GM23338 (cell line): ENCODE measurements around the gene GLB1L3. TPM values are rescaled to one million over a fixed set of nuclear protein-coding genes. Genes with fewer than 3 reads are reported as not detected.

ENCODE experiments used
- ATAC-seq: fragments of 200-7000 bp; cut with Tn5 transposase; 3 replicates; pipeline ENCODE4 v1.9.1; 2020
- DNase-seq: peaks from one replicate; pipeline ENCODE4 v3.0.0-alpha.2; 2015; ENCODE audit warnings: low spot score
- H2AFZ ChIP-seq: fragments of 200-600 bp; sonication (generic); 2 replicates; pipeline ENCODE4 v1.8.0; 2016; ENCODE audit warnings: antibody characterized with exemption, mild to moderate bottlenecking, moderate library complexity
- H3F3A ChIP-seq: fragments of 200-600 bp; sonication (generic); replicated peaks from 2 replicates; pipeline ENCODE4 v1.8.0; 2017; ENCODE audit warnings: antibody characterized with exemption, mixed run types, low read depth
- H3K27ac ChIP-seq: fragments of 200-600 bp; sonication (generic); 2 replicates; pipeline ENCODE4 v1.6.1; 2016; ENCODE audit warnings: low read depth
- H3K27me3 ChIP-seq: fragments of 200-600 bp; sonication (generic); 2 replicates; pipeline ENCODE4 v1.8.0; 2016; ENCODE audit warnings: mild to moderate bottlenecking, mixed run types, moderate library complexity; ENCODE audit not compliant: insufficient read depth
- H3K36me3 ChIP-seq: fragments of 200-600 bp; sonication (generic); 2 replicates; pipeline ENCODE4 v1.8.0; 2016; ENCODE audit warnings: mild to moderate bottlenecking; ENCODE audit not compliant: insufficient read depth
- H3K4me1 ChIP-seq: fragments of 200-600 bp; sonication (generic); 2 replicates; pipeline ENCODE4 v1.8.0; 2016; ENCODE audit warnings: mild to moderate bottlenecking, moderate library complexity; ENCODE audit not compliant: insufficient read depth
- H3K4me2 ChIP-seq: fragments of 200-600 bp; sonication (generic); 2 replicates; pipeline ENCODE4 v1.7.1; 2017; ENCODE audit warnings: mixed run types
- H3K4me3 ChIP-seq: fragments of 200-600 bp; sonication (generic); 2 replicates; pipeline ENCODE4 v1.6.1; 2016; ENCODE audit warnings: mixed run types
- H3K79me2 ChIP-seq: fragments of 200-600 bp; sonication (generic); replicated peaks from 2 replicates; pipeline ENCODE4 v1.8.0; 2017; ENCODE audit warnings: mild to moderate bottlenecking; ENCODE audit not compliant: insufficient read depth
- H3K9me2 ChIP-seq: fragments of 200-600 bp; sonication (generic); 2 replicates; pipeline ENCODE4 v1.8.0; 2017; ENCODE audit not compliant: insufficient read depth
- H4K20me1 ChIP-seq: fragments of 200-600 bp; sonication (generic); replicated peaks from 2 replicates; pipeline ENCODE4 v1.8.0; 2017; ENCODE audit warnings: mild to moderate bottlenecking; ENCODE audit not compliant: insufficient read depth
- H3K27ac Mint-ChIP-seq: 2 replicates; pipeline ENCODE4 v1.8.0; 2020; ENCODE audit warnings: inconsistent platforms, mild to moderate bottlenecking, moderate library complexity, mixed read lengths
- H3K27me3 Mint-ChIP-seq: 3 replicates; pipeline ENCODE4 v1.8.0; 2022; ENCODE audit warnings: low read depth, mild to moderate bottlenecking, moderate library complexity, mixed read lengths, inconsistent platforms; ENCODE audit not compliant: insufficient read depth, poor library complexity
- H3K36me3 Mint-ChIP-seq: 3 replicates; pipeline ENCODE4 v1.8.0; 2021; ENCODE audit warnings: low read depth, mild to moderate bottlenecking, inconsistent platforms, moderate library complexity, mixed read lengths
- H3K4me1 Mint-ChIP-seq: 3 replicates; pipeline ENCODE4 v1.8.0; 2020; ENCODE audit warnings: mild to moderate bottlenecking, inconsistent platforms, mixed read lengths
- H3K4me3 Mint-ChIP-seq: 3 replicates; pipeline ENCODE4 v1.8.0; 2021; ENCODE audit warnings: moderate library complexity, mild to moderate bottlenecking, inconsistent platforms, mixed read lengths
- H3K9me3 Mint-ChIP-seq: 3 replicates; pipeline ENCODE4 v1.8.0; 2020; ENCODE audit warnings: moderate library complexity, mild to moderate bottlenecking, inconsistent platforms, mixed read lengths
- CREB1 ChIP-seq: fragments of 250-450 bp; sonication (Bioruptor Pico); IDR thresholded peaks from 2 replicates; pipeline ENCODE4 v1.5.0; 2020; ENCODE audit warnings: low read depth, mild to moderate bottlenecking, moderate library complexity
- ETS1 ChIP-seq: IDR thresholded peaks from 2 replicates; pipeline ENCODE4 v1.6.1; 2016; ENCODE audit warnings: antibody characterized with exemption
- EZH2 ChIP-seq: fragments of 200-600 bp; sonication (generic); IDR thresholded peaks from one replicate; pipeline ENCODE4 v1.8.0; 2017; ENCODE audit warnings: antibody characterized with exemption, mild to moderate bottlenecking, low read depth; ENCODE audit not compliant: unreplicated experiment
- EZH2phosphoT487 ChIP-seq: fragments of 200-600 bp; sonication (generic); IDR thresholded peaks from one replicate; pipeline ENCODE4 v1.8.1; 2018; ENCODE audit warnings: antibody characterized with exemption; ENCODE audit not compliant: unreplicated experiment
- JUNB ChIP-seq: IDR thresholded peaks from one replicate; pipeline ENCODE4 v1.6.1; 2016; ENCODE audit warnings: antibody characterized with exemption; ENCODE audit not compliant: unreplicated experiment
- NANOG ChIP-seq: IDR thresholded peaks from 2 replicates; pipeline ENCODE4 v1.6.1; 2016; ENCODE audit warnings: antibody characterized with exemption, borderline replicate concordance
- POLR2AphosphoS5 ChIP-seq: IDR thresholded peaks from 2 replicates; pipeline ENCODE4 v1.6.1; 2016; ENCODE audit warnings: antibody characterized with exemption, low read depth
- ZNF462 ChIP-seq: fragments of 250-450 bp; sonication (Bioruptor Pico); IDR thresholded peaks from 2 replicates; pipeline ENCODE4 v1.5.0; 2020; ENCODE audit warnings: mild to moderate bottlenecking, moderate library complexity
- polyA plus RNA-seq: library from polyadenylated mRNA; unstranded; fragments of >200 nt; fragmentation: Nextera tagmentation; extraction: Ambion mirVana; gene quantifications from 2 replicates; pipeline ENCODE4 v1.2.1, GENCODE V29; 2016
- total RNA-seq: library from RNA; depleted of rRNA; stranded (reverse); fragments of >200 nt; shearing (Covaris generic); gene quantifications from 2 replicates; pipeline ENCODE4 v1.2.3, GENCODE V29; 2014

Gene GLB1L3
- total and polyA plus RNA-seq, 2 experiments from 2014 or later, result 28.8 to 33.1 TPM

- peaks cover 19% of the 10 kb centered on the region for H3K27me3 Mint-ChIP-seq
- H3K4me1 Mint-ChIP-seq, result peaks cover 16% of the 10 kb centered on the region
- H3K36me3 ChIP-seq, result no peaks in the 10 kb centered on the region
- ATAC-seq, result no peak
- H3K79me2 ChIP-seq, result no peaks in the 10 kb centered on the region
- no peak overlapping the region for H3K27ac Mint-ChIP-seq
- no peak overlapping the region for H3K4me3 Mint-ChIP-seq
- peaks cover 14% of the 10 kb centered on the region for H3K27me3 ChIP-seq
- no peaks in the 10 kb centered on the region; the same call in 1 of the 2 replicates for H3F3A ChIP-seq
- peaks cover 6% of the 10 kb centered on the region; the same call in 1 of the 2 replicates for H3K4me1 ChIP-seq
- no peak overlapping the region for H3K4me2 ChIP-seq
- H3K27ac ChIP-seq, result no peak overlapping the region
- no peak overlapping the region for H3K4me3 ChIP-seq
- DNase-seq, result no peak
- H3K9me3 Mint-ChIP-seq, result no peaks in the 10 kb centered on the region; the same call in 2 of the 3 replicates
- H3K9me2 ChIP-seq, result no peaks in the 10 kb centered on the region
- H2AFZ ChIP-seq, result no peak overlapping the region
- no peaks in the 10 kb centered on the region; the same call in 2 of the 3 replicates for H3K36me3 Mint-ChIP-seq
- TF ChIP-seq ETS1 (no peak), EZH2 (no peak), CREB1 (no peak), JUNB (no peak), POLR2AphosphoS5 (no peak), EZH2phosphoT487 (no peak), ZNF462 (CRISPR knock-in tag) (no peak), NANOG (no peak)
- H4K20me1 ChIP-seq, result peaks cover 5% of the 10 kb centered on the region; the same call in 1 of the 2 replicates
Observed at GRCh38 chr11:134337051-134337450, 60.9 kb downstream of the GLB1L3 start.
